Activated naive CD4-positive, alpha-beta T cell treated with anti-CD3 and anti-CD28 coated beads, Interleukin-2, amount 50 U/mL, for 72 hours (primary cell): ENCODE data around the gene DUOX1. TPM values are rescaled to one million over a fixed set of nuclear protein-coding genes. Genes with fewer than 3 reads are reported as not detected.
"Not testable (repeated sequence)": the region's sequence is repeated elsewhere in the genome, so short reads cannot be mapped to it uniquely, and the experiment has no call there.

Experiments
- ATAC-seq, 2 donors: fragments of 150-1000 bp; cut with Tn5 transposase; 2 replicates each; pipeline ENCODE4 v1.10.0; 2021; ENCODE audit warnings: mild to moderate bottlenecking in 2 of 2, moderate library complexity in 2 of 2
- DNase-seq, 2 donors: peaks; one replicate each; pipeline ENCODE4 v3.0.0; 2021 to 2022; ENCODE audit warnings: low spot score in 2 of 2
- H3K27ac Mint-ChIP-seq, 2 donors: one replicate each; pipeline ENCODE4 v1.8.0; 2022; ENCODE audit warnings: mild to moderate bottlenecking in 2 of 2, mixed read lengths in 2 of 2
- H3K36me3 Mint-ChIP-seq, 2 donors: one replicate each; pipeline ENCODE4 v1.8.0; 2022; ENCODE audit warnings: mixed read lengths in 2 of 2
- H3K9me3 Mint-ChIP-seq, 2 donors: one replicate each; pipeline ENCODE4 v1.8.0; 2022; ENCODE audit warnings: mixed read lengths in 2 of 2
- total RNA-seq, 2 donors: library from RNA; stranded (reverse); gene quantifications; one replicate each; pipeline ENCODE4 v1.2.3, GENCODE V29; 2022

The DUOX1 gene
- total RNA-seq, 2 donors from 2014 or later, result 0.05 to 0.18 TPM

GRCh38 chr15:45131510-45131909 lies 1.7 kb downstream of the DUOX1 start:
- no peaks in the 10 kb centered on the region for H3K9me3 Mint-ChIP-seq
- DNase-seq (no peak), ATAC-seq (no peak)
- H3K36me3 Mint-ChIP-seq, result peaks cover 5 to 6% of the 10 kb centered on the region in 2 donors
- no peak overlapping the region for H3K27ac Mint-ChIP-seq

- Mint-ChIP-seq H3K9me3 (no peaks in the 10 kb centered on the region), H3K36me3 (peaks cover 5 to 6% of the 10 kb centered on the region in 2 donors), H3K27ac (no peak overlapping the region)
- ATAC-seq (peak; percentile 27 to 32), DNase-seq (no peak)
Measured at GRCh38 chr15:45132844-45133560, 3.2 kb downstream of the DUOX1 start.

- Mint-ChIP-seq H3K27ac (no peak overlapping the region), H3K36me3 (peaks cover 5 to 6% of the 10 kb centered on the region in 2 donors), H3K9me3 (no peaks in the 10 kb centered on the region)
- DNase-seq, result no peak
- ATAC-seq, result no peak
Measured at GRCh38 chr15:45133561-45133920, 3.7 kb downstream of the DUOX1 start.

GRCh38 chr15:45134046-45134445 lies 4.3 kb downstream of the DUOX1 start:
- ATAC-seq (no peak), DNase-seq (no peak)
- H3K36me3 Mint-ChIP-seq, result peaks cover 5 to 6% of the 10 kb centered on the region in 2 donors
- H3K27ac Mint-ChIP-seq, result no peak overlapping the region
- no peaks in the 10 kb centered on the region for H3K9me3 Mint-ChIP-seq

GRCh38 chr15:45134682-45135604 lies 5.1 kb downstream of the DUOX1 start:
- peaks cover 5 to 6% of the 10 kb centered on the region in 2 donors for H3K36me3 Mint-ChIP-seq
- ATAC-seq, result peak; percentile 53 to 56
- peak in 1 of 2 donors; percentile 17 for DNase-seq
- H3K27ac Mint-ChIP-seq, result no peak overlapping the region
- no peaks in the 10 kb centered on the region for H3K9me3 Mint-ChIP-seq

- peak in 1 of 2 donors; percentile 8 for ATAC-seq
- not testable (repeated sequence) for H3K36me3 Mint-ChIP-seq, H3K27ac Mint-ChIP-seq, DNase-seq, H3K9me3 Mint-ChIP-seq
Measured at GRCh38 chr15:45135705-45136377, 6.0 kb downstream of the DUOX1 start.

GRCh38 chr15:45136378-45136764 lies 6.6 kb downstream of the DUOX1 start:
- no peak for ATAC-seq
- H3K36me3 Mint-ChIP-seq, result peaks cover 0 to 5% of the 10 kb centered on the region in 2 donors
- no peaks in the 10 kb centered on the region for H3K9me3 Mint-ChIP-seq
- H3K27ac Mint-ChIP-seq, result no peak overlapping the region
- DNase-seq, result peak in 1 of 2 donors; percentile 22

- peaks cover 0 to 5% of the 10 kb centered on the region in 2 donors for H3K36me3 Mint-ChIP-seq
- no peaks in the 10 kb centered on the region for H3K9me3 Mint-ChIP-seq
- no peak for ATAC-seq
- no peak for DNase-seq
- no peak overlapping the region for H3K27ac Mint-ChIP-seq
Measured at GRCh38 chr15:45137703-45138102, 7.9 kb downstream of the DUOX1 start.

- no peak for ATAC-seq
- H3K9me3 Mint-ChIP-seq, result no peaks in the 10 kb centered on the region
- DNase-seq, result no peak
- H3K27ac Mint-ChIP-seq, result no peak overlapping the region
- H3K36me3 Mint-ChIP-seq, result peaks cover 0 to 5% of the 10 kb centered on the region in 2 donors
Measured at GRCh38 chr15:45138814-45139765, 9.3 kb downstream of the DUOX1 start.

- no peaks in the 10 kb centered on the region for H3K9me3 Mint-ChIP-seq
- DNase-seq, result no peak
- ATAC-seq, result no peak
- peaks cover 0 to under 1% of the 10 kb centered on the region in 2 donors for H3K36me3 Mint-ChIP-seq
- no peak overlapping the region for H3K27ac Mint-ChIP-seq
Measured at GRCh38 chr15:45139770-45140169, 10.0 kb downstream of the DUOX1 start.

- DNase-seq (no peak), ATAC-seq (no peak)
- Mint-ChIP-seq H3K36me3 (no peaks in the 10 kb centered on the region), H3K27ac (no peak overlapping the region), H3K9me3 (no peaks in the 10 kb centered on the region)
Measured at GRCh38 chr15:45140557-45141250, 10.9 kb downstream of the DUOX1 start.

GRCh38 chr15:45141386-45141785 lies 11.6 kb downstream of the DUOX1 start:
- ATAC-seq (no peak), DNase-seq (no peak)
- H3K27ac Mint-ChIP-seq, result no peak overlapping the region
- H3K36me3 Mint-ChIP-seq, result no peaks in the 10 kb centered on the region
- no peaks in the 10 kb centered on the region for H3K9me3 Mint-ChIP-seq

GRCh38 chr15:45143056-45143455 lies 13.3 kb downstream of the DUOX1 start:
- no peaks in the 10 kb centered on the region for H3K9me3 Mint-ChIP-seq
- no peaks in the 10 kb centered on the region for H3K36me3 Mint-ChIP-seq
- no peak for DNase-seq
- no peak overlapping the region for H3K27ac Mint-ChIP-seq
- ATAC-seq, result no peak

GRCh38 chr15:45143946-45144345 lies 14.2 kb downstream of the DUOX1 start:
- no peaks in the 10 kb centered on the region for H3K9me3 Mint-ChIP-seq
- DNase-seq, result no peak
- no peak for ATAC-seq
- H3K27ac Mint-ChIP-seq, result no peak overlapping the region
- H3K36me3 Mint-ChIP-seq, result no peaks in the 10 kb centered on the region

GRCh38 chr15:45144775-45145174 lies 15.0 kb downstream of the DUOX1 start:
- H3K36me3 Mint-ChIP-seq, result no peaks in the 10 kb centered on the region
- no peaks in the 10 kb centered on the region for H3K9me3 Mint-ChIP-seq
- no peak overlapping the region for H3K27ac Mint-ChIP-seq
- ATAC-seq, result no peak
- no peak for DNase-seq

GRCh38 chr15:45146405-45146804 lies 16.6 kb downstream of the DUOX1 start:
- DNase-seq (no peak), ATAC-seq (no peak)
- Mint-ChIP-seq H3K27ac (no peak overlapping the region), H3K9me3 (no peaks in the 10 kb centered on the region), H3K36me3 (no peaks in the 10 kb centered on the region)
